ENCODE data around the gene CAPZB.

Gene CAPZB

DNA sequence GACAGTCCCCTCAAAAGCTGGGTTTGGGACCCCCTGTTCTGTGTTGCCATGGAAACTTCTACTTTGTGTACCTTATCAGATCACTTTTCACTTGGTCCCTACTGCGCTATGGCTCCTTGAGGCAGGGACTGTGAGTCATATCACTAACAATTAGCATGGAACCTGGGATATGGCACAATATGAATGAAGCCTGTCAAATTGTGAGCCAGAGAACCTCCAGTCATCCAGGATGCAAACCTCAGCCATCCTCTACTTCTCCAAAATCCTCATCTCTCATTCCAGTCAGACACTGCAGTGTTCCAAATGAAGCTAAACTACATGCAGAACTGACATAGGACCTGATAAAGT lies 11.2 kb upstream of the CAPZB start:
- DNase-seq: no peak

- no peak for DNase-seq
Observed at GRCh38 chr1:19495799-19496526, 10.6 kb upstream of the CAPZB start.

DNA sequence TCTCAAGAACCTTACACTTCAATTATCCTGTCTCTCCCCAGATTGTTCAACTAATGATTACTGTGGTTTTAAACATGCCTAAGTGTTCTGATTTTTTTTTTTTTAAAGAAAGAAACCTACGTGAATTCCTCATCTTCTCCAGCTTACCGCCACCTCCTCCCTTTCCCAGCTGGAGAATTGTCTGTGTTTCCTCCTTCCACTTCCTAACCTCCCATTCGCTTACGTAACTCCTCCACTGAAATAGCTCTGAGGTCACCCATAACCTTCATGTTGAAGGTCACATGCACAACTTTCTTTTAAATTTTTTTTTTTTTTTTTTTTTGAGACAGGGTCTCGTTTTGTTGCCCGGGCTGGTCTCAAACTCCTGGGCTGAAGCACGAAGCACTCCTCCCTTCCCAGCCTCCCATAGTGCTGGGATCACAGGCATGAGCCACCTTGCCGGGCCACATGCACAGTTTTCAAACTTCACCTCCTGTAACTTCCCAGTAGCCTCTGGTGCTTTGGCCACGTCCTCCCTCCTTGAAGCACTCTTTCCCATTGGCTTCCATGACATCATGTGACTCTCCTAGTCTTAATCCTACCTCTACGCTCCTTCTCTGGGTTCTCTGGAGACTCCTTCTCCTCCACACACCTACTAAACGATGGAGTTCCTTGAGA lies 9.8 kb upstream of the CAPZB start:
- DNase-seq: no peak

DNA sequence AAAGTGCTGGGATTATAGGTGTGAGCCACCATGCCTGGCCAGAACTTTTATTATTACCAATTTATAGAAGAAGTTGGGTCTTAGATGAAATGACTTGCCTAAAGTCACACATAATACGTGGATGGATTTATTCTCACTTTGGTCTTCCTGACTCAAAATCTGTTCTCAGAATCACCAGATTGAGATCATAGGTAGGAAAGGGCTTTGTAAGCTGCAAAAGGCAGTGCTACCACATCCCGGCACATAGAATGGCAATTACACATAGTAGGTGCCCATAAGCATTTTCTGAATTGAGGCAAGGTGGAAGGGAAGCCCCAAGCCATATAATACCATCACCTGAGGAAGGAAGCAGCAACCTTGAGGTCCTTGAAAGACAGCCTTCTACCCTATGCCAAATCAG lies 8.2 kb upstream of the CAPZB start:
- DNase-seq: no peak

DNA sequence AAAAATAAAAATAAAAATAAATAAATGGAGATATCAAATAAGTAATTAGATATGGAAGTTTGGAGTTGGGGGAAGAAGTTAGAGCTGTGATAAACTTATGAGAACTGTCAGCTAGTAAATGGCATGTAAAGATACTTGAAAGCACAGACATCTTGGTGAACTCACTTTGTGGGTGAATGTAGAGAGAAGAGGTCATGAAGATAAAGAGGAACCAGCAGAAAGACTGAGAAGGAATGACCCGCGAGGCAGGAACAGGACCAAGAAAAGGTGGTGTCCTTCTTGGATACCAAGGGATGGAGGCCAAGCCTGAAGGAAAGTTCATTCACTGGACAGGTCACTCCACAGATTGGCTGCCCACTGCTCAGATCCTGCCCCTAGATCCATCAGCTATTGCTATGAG lies 4.7 kb upstream of the CAPZB start:
- no peak for DNase-seq

- DNase-seq: no peak
Observed at GRCh38 chr1:19488136-19488535, 2.8 kb upstream of the CAPZB start.

GRCh38 chr1:19484798-19485361 lies 459 bp downstream of the CAPZB start:
- DNase-seq: no peak

DNA sequence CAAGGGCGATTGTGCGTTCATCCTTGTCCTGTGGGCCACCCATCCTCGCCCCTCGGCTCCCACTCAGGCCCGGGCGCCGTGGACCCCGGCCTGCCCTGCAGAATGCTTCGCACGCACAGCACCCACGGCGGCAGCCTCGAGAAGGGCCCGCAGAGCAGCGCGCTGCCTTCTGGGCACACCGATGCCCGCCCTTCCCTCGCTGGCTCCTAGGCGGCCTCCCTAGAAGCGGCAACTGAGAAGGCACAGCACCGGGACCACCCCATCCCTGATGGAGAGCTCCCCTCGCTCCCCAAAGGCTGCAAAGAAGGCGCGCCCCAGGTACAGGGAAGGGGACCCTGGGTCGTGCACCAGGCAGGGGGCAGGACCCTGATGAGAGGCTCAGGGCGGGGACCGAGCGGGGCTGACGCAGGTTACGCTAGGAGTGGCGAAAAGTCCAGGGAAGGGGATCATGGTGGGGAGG lies 971 bp downstream of the CAPZB start:
- no peak for DNase-seq

- no peak for DNase-seq
Observed at GRCh38 chr1:19483691-19484090, 1.6 kb downstream of the CAPZB start.

DNA sequence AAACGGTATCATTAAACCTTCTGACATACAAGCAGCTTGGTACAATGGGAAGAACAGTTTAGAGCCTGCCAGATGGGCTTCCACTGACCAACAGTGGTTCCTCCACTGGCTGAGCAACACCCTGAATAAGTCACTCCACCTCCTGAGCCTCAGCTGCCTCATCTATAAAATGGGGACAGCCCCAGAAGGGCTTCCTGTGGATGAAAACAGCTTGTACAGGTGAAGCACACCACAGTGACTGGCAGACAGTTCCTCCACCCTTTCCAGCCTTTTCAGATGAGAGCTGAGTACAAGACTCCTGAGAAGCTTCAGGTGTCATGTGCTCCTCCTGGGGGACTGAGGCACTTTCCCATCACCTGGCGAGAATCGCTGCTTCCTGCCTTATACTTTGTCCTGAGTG lies 2.1 kb downstream of the CAPZB start:
- no peak for DNase-seq

- no peak for DNase-seq
Observed at GRCh38 chr1:19481826-19482398, 3.4 kb downstream of the CAPZB start.

DNA sequence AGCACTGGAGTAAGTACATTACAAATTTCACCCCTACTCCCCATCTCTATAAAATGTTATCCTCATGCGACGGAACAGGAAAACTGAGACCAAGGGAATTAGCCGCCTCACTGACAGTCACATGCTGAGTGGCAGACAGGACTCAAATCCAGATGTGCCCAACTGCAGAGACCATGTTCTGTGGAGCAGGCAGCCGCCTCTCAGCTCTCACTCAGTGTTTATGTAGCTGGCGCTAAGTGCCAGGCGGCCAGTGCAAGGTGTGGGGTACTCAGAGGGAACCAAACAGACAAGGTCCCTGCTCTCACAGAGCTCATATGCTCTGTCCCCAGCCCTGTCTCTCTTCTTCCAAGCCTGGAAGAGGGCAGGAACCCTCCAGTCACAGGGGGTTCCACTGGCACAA lies 5.1 kb downstream of the CAPZB start:
- no peak for DNase-seq

GRCh38 chr1:19479351-19480120 lies 5.8 kb downstream of the CAPZB start:
- DNase-seq: no peak

DNA sequence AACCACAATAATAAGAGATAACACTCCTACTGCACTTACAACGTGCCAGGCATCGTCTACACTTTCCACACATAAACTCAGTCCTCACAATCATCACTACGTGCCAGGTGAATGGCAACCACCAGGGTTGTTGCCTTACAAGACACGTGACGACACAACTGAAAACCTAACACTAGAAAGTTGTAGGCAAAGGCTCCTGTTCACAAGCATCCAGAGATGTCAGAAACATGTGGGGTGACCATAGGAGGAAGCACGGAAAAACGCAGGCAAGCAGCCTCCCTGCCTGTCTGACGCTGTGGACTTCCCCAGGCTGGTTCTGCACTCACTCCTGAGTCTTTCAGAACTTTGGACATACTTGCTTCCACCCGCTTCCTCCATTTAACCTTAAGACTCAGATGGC lies 7.0 kb downstream of the CAPZB start:
- no peak for DNase-seq

GRCh38 chr1:19477284-19478249 lies 7.8 kb downstream of the CAPZB start:
- DNase-seq: no peak

- no peak for DNase-seq
Observed at GRCh38 chr1:19476450-19477190, 8.7 kb downstream of the CAPZB start.

- DNase-seq: no peak
Observed at GRCh38 chr1:19475296-19475695, 10.0 kb downstream of the CAPZB start.

DNA sequence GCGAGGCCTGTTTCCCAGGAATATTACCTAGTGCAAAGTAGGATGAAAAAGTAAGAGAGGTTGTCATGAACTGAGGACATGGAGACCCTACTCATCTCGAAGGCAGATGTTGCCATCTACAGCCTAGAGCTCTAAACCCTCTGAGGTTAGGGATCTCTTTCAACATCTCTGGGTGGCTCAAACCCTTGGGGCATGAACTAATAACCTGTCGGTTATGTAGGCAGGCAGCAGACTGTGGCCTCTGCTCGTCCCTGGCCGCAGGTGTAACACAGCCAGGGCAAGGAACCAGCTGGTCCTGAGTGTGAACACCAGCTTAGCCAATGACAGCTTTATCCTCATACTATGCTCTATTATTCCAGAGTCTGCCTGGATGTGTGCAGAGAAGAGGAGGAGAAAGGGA lies 13.2 kb downstream of the CAPZB start:
- DNase-seq: no peak

DNA sequence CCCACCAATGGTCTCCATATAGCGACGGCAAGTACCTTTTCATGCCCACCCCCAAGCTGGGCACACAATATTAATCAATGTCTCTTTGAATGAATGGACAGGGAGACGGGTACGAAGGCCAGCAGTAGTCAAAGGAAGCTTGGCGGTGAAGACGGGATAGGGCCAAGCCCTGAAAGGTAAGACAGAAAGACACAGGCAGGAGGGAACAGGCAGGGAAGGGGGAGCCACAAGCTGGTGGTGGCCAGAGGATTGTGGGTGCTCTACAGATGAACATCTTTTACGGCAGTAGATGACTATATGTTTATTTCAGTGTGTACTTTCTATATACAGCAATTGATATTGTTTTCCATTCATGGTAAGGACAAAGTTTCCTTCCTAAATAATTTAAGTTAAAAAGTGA lies 16.3 kb downstream of the CAPZB start:
- no peak for DNase-seq

- DNase-seq: peak; percentile 63
Observed at GRCh38 chr1:19468397-19468956, 16.9 kb downstream of the CAPZB start.
